Dedifferentiated amniotic fluid mesenchymal stem cell (primary cell): ENCODE data around the gene SLC39A5.
"Not testable (repeated sequence)": the region's sequence is repeated elsewhere in the genome, so short reads cannot be mapped to it uniquely, and the experiment has no call there.

Experiments
- DNase-seq: peaks from one replicate; pipeline ENCODE4 v3.0.0-alpha.2; 2016; ENCODE audit errors: extremely low spot score

SLC39A5 gene

GRCh38 chr12:56274299-56274698 is 44.4 kb downstream of the SLC39A5 start:
- no peak for DNase-seq

DNA sequence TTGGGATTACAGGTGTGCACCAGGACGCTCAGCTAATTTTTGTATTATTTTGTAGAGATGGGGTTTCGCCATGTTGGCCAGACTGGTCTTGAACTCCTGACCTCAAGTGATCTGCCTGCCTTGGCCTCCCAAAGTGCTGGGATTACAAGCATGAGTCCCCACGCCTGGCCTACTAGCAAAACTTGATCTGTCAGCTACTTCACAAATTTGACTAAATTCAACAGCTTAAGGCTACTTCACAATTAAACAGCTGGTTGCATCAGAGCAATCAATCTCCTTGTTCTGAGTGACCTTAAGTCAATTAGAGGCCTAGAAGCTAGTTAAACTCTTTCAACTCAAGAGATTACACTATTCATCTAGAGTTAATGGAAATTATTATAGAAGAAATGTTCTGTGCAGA is 49.1 kb downstream of the SLC39A5 start:
- no peak for DNase-seq

DNA sequence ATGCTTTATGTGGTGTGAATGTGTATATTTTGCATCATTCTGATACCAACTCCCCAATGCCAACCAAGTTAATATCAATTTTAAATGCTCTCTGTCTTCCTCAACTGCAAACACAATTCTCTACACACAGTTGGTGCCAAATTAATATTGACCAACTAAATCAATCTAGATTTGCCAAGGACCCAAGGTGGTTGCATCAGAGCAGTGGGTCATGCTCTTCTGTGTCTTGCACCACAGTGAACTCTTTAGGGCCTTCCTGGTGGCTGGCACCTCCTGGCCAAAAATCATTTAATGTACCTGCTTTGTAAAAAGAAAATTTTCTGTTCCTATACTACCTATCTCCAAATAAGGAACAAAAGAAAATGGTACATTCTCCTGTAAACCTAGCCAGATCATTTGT is 51.0 kb downstream of the SLC39A5 start:
- DNase-seq: no peak

DNA sequence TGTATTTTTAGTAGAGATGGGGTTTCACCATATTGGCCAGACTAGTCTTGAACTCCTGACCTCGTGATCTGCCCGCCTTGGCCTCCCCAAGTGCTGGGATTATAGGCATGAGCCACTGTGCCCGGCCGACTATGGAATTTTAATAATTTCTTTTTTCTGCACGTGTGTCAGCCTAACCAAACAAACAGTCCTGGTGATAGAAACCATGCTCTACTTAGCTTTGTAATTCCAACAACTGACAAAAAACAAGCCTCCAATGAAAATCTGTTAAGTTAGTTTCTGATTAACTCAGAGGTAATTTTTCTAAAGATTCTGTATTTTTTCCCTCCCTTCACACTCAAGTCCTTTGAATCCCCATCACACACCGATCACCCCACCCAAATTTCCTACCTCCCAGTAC is 52.2 kb downstream of the SLC39A5 start:
- DNase-seq: no peak

DNA sequence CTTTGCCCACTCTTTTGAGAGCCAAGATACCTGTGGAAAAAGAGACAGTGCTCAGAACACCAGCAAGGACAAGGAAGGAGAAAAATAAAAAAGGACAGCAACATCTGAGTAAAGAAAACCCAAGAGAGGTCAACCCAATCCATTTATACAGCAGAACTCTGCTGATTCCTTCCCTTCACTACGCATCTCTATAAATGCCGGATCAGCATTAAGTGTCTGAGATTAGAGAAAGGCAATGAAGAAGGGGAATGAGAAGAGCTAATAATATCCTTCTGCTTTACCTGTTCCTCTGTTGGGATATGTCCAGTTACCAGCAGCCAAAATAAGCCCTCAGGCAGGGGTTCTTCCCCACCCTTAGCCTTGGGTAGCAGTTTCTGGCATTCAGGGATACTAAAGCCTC is 52.7 kb downstream of the SLC39A5 start:
- DNase-seq: no peak

GRCh38 chr12:56284263-56284662 is 54.4 kb downstream of the SLC39A5 start:
- DNase-seq: not testable (repeated sequence)

- DNase-seq: no peak
Observed at GRCh38 chr12:56286044-56286830, 56.4 kb downstream of the SLC39A5 start.
